GM12878 (cell line): ENCODE measurements around the gene TTR. TPM values are rescaled to one million over a fixed set of nuclear protein-coding genes. Genes with fewer than 3 reads are reported as not detected.

ENCODE experiments used
- ATAC-seq: fragments of 200-7000 bp; cut with Tn5 transposase; 3 replicates; pipeline ENCODE4 v1.9.1; 2020; ENCODE audit warnings: mild to moderate bottlenecking, moderate library complexity
- BruUV-seq: library from RNA; stranded (reverse); fragments of 400-500 nt; replicated peaks from 2 replicates; lab custom pipeline; 2021; lab: Mats Ljungman, UMichigan
- CTCF ChIA-PET: fragments of 300-600 bp; sonication (Branson Sonifier 250); formaldehyde crosslinking; extraction: SDS; loops from one replicate; lab custom pipeline; 2021; ENCODE audit warnings: inconsistent platforms; lab: Yijun Ruan, JAX
- POLR2A ChIA-PET: fragments of 350-600 bp; formaldehyde crosslinking; extraction: SDS; loops from one replicate; lab custom pipeline; 2021; ENCODE audit warnings: inconsistent platforms; lab: Charles Lee
- RAD21 ChIA-PET: fragments of 300-600 bp; sonication (Branson Sonifier 250); formaldehyde crosslinking; loops from one replicate; lab custom pipeline; 2023; ENCODE audit warnings: antibody characterized with exemption; ENCODE audit not compliant: unreplicated experiment; lab: Charles Lee
- SMC1A ChIA-PET: fragments of 300-600 bp; sonication (Branson Sonifier 250); formaldehyde crosslinking; loops from one replicate; lab custom pipeline; 2023; ENCODE audit not compliant: unreplicated experiment, uncharacterized antibody; lab: Charles Lee
- DNase-seq: peaks from one replicate; pipeline ENCODE4 v3.0.0-alpha.2; 2011; ENCODE audit warnings: low read depth, low spot score
- FAIRE-seq: peaks from 3 replicates; lab custom pipeline; 2011; peaks lifted over from hg19 to GRCh38; lab: Jason Lieb, UNC
- H2AFZ ChIP-seq: 2 replicates; pipeline ENCODE4 v1.6.0; 2011; ENCODE audit warnings: low read depth, low read length, control low read depth; ENCODE audit not compliant: control insufficient read depth
- H3K27ac ChIP-seq: 2 replicates; pipeline ENCODE4 v1.5.1; 2011; ENCODE audit warnings: control low read depth; ENCODE audit not compliant: control insufficient read depth, insufficient read depth
- H3K27me3 ChIP-seq, 2 experiments: replicated peaks in 1 of 2; 2 replicates each; pipeline versions ENCODE4 v1.6.0 to v1.6.1; 2011; ENCODE audit warnings: low read length in 1 of 2; ENCODE audit not compliant: control insufficient read depth in 2 of 2, insufficient read depth in 2 of 2
- H3K36me3 ChIP-seq, 2 experiments: 2 replicates each; pipeline ENCODE4 v1.5.1; 2011; ENCODE audit warnings: low read length in 1 of 2; ENCODE audit not compliant: control insufficient read depth in 2 of 2, insufficient read depth in 2 of 2
- H3K4me1 ChIP-seq: 2 replicates; pipeline ENCODE4 v1.6.1; 2011; ENCODE audit warnings: mild to moderate bottlenecking, low read length, moderate library complexity, mixed read lengths; ENCODE audit not compliant: control insufficient read depth, insufficient read depth
- H3K4me2 ChIP-seq: 2 replicates; pipeline ENCODE4 v1.6.0; 2011; ENCODE audit warnings: control low read depth; ENCODE audit not compliant: control insufficient read depth, insufficient read depth
- H3K4me3 ChIP-seq: fragments of 200-600 bp; sonication (generic); 2 replicates; pipeline ENCODE4 v1.5.1; 2016
- H3K79me2 ChIP-seq: 2 replicates; pipeline ENCODE4 v1.6.0; 2011; ENCODE audit warnings: low read length; ENCODE audit not compliant: control insufficient read depth, insufficient read depth
- H3K9ac ChIP-seq: 2 replicates; pipeline ENCODE4 v1.8.0; 2011; ENCODE audit warnings: low read length, control low read depth, mixed read lengths; ENCODE audit not compliant: control insufficient read depth, insufficient read depth
- H3K9me3 ChIP-seq: replicated peaks from 3 replicates; pipeline ENCODE4 v1.5.1; 2011; ENCODE audit warnings: mild to moderate bottlenecking, low read length; ENCODE audit not compliant: control insufficient read depth, insufficient read depth
- H4K20me1 ChIP-seq: 2 replicates; pipeline ENCODE4 v1.6.0; 2011; ENCODE audit not compliant: control insufficient read depth, insufficient read depth
- GATAD2B ChIP-seq: fragments of 450-650 bp; conservative IDR thresholded peaks from 2 replicates; pipeline ENCODE4 v1.6.1; 2017; ENCODE audit warnings: low read depth, mild to moderate bottlenecking, moderate library complexity
- HSF1 ChIP-seq: fragments of 150-350 bp; IDR thresholded peaks from 2 replicates; pipeline ENCODE4 v1.6.1; 2014; ENCODE audit warnings: mild to moderate bottlenecking, low read depth, low read length
- KAT2A ChIP-seq: conservative IDR thresholded peaks from 2 replicates; pipeline ENCODE4 v1.6.1; 2011; ENCODE audit warnings: low read depth, low read length; ENCODE audit not compliant: control insufficient read depth
- PBX3 ChIP-seq: IDR thresholded peaks from 2 replicates; pipeline ENCODE4 v1.6.1; 2011; ENCODE audit warnings: mild to moderate bottlenecking, low read depth, low read length, moderate library complexity; ENCODE audit not compliant: insufficient replicate concordance
- PKNOX1 ChIP-seq: fragments of 450-650 bp; IDR thresholded peaks from 2 replicates; pipeline ENCODE4 v1.6.1; 2016; ENCODE audit warnings: mild to moderate bottlenecking
- TAF1 ChIP-seq: IDR thresholded peaks from 2 replicates; pipeline ENCODE4 v1.6.1; 2011; ENCODE audit warnings: mild to moderate bottlenecking, low read depth, low read length, borderline replicate concordance
- WGBS: methylation state at CpG from one replicate; pipeline ENCODE4 v1.1.6; 2016; ENCODE audit warnings: low lambda C conversion rate; ENCODE audit not compliant: insufficient replicate concordance, insufficient coverage; ENCODE audit errors: missing lambda C conversion rate; 5-methylcytosine and 5-hydroxymethylcytosine counted together
- in situ Hi-C: fragments of 300-500 bp; cut with MboI; formaldehyde crosslinking; loops from 9 replicates; pipeline ENCODE4 v1.14.3; 2018; ENCODE audit warnings: mixed read lengths
- intact Hi-C: fragments of 100-400 bp; cut with micrococcal nuclease; formaldehyde crosslinking; loops from one replicate; pipeline ENCODE4 v1.14.2; 2022; ENCODE audit not compliant: unreplicated experiment
- polyA plus RNA-seq, 11 experiments: library from polyadenylated mRNA; depleted of rRNA in 4 of 11; unstranded in 6 of 11; stranded (reverse) in 5 of 11; fragments of >200 nt; fragmentation: Nextera tagmentation in 4 of 11; fragmentation: Illumina TruSeq in 1 of 11; extraction: Ambion mirVana in 4 of 11; extraction: Trizol in 1 of 11; gene quantifications; 1 replicate in 1 of 11; 2 replicates in 10 of 11; pipeline versions ENCODE4 v1.2.1 to v1.2.3, GENCODE V29; 2011 to 2016; ENCODE audit warnings: inconsistent platforms in 2 of 11, missing spikeins in 2 of 11, low read depth in 1 of 11
- total RNA-seq, 4 experiments: library from RNA; depleted of rRNA in 3 of 4; stranded (reverse); fragments of >200 nt in 3 of 4; fragmentation: Illumina TruSeq in 1 of 4; extraction: Trizol in 1 of 4; gene quantifications; 2 replicates each; pipeline versions ENCODE4 v1.2.1 to v1.2.3, GENCODE V29; 2013 to 2021
- TF ChIP-seq, protein P1 (sequence below): fragments of 450-650 bp; IDR thresholded peaks from 2 replicates; pipeline ENCODE4 v1.6.1; 2016; ENCODE audit warnings: mild to moderate bottlenecking, moderate library complexity, borderline replicate concordance
- TF ChIP-seq, protein P2 (sequence below): IDR thresholded peaks from 2 replicates; pipeline ENCODE4 v1.6.1; 2012; ENCODE audit warnings: improper control_type of control experiment, low read depth, low read length; ENCODE audit not compliant: insufficient replicate concordance

The TTR gene
- total and polyA plus RNA-seq, 10 of the 15 experiments (the other 5 are each of a cell fraction or from before 2014, with no cell fraction given) = 0.05 to 1.2 TPM; not detected in 8

GRCh38 chr18:31596081-31596872 lies 4.6 kb downstream of the TTR start:
- H3K36me3 ChIP-seq = no peaks in the 10 kb centered on the region
- ATAC-seq = no peak
- BruUV-seq = no TSS peak
- H3K27ac ChIP-seq = no peak overlapping the region
- no peak overlapping the region for H3K4me3 ChIP-seq
- in situ Hi-C loops = no loop called here
- no peaks in the 10 kb centered on the region for H3K4me1 ChIP-seq
- SMC1A ChIA-PET = interaction anchor here (0.7 kb wide), 1 partner anchor 172 kb away, joined by 3 read pairs; no protein-coding TSS in a partner anchor
- no peak for DNase-seq
- RAD21 ChIA-PET = no interaction called here
- no peak for FAIRE-seq
- 81% methylated on average over 9 of the region's 9 CpGs for WGBS
- intact Hi-C loops = no loop called here
- CTCF ChIA-PET = no interaction called here
- no peak overlapping the region for H3K4me2 ChIP-seq
- no peaks in the 10 kb centered on the region for H3K79me2 ChIP-seq
- H3K9ac ChIP-seq = no peak overlapping the region
- no peaks in the 10 kb centered on the region for H3K9me3 ChIP-seq
- no peaks in the 10 kb centered on the region for H4K20me1 ChIP-seq
- POLR2A ChIA-PET = no interaction called here
- H3K27me3 ChIP-seq = no peaks in the 10 kb centered on the region
- no peak overlapping the region for H2AFZ ChIP-seq
- TF ChIP-seq KAT2A = no peak
- TF ChIP-seq, protein P1, sequence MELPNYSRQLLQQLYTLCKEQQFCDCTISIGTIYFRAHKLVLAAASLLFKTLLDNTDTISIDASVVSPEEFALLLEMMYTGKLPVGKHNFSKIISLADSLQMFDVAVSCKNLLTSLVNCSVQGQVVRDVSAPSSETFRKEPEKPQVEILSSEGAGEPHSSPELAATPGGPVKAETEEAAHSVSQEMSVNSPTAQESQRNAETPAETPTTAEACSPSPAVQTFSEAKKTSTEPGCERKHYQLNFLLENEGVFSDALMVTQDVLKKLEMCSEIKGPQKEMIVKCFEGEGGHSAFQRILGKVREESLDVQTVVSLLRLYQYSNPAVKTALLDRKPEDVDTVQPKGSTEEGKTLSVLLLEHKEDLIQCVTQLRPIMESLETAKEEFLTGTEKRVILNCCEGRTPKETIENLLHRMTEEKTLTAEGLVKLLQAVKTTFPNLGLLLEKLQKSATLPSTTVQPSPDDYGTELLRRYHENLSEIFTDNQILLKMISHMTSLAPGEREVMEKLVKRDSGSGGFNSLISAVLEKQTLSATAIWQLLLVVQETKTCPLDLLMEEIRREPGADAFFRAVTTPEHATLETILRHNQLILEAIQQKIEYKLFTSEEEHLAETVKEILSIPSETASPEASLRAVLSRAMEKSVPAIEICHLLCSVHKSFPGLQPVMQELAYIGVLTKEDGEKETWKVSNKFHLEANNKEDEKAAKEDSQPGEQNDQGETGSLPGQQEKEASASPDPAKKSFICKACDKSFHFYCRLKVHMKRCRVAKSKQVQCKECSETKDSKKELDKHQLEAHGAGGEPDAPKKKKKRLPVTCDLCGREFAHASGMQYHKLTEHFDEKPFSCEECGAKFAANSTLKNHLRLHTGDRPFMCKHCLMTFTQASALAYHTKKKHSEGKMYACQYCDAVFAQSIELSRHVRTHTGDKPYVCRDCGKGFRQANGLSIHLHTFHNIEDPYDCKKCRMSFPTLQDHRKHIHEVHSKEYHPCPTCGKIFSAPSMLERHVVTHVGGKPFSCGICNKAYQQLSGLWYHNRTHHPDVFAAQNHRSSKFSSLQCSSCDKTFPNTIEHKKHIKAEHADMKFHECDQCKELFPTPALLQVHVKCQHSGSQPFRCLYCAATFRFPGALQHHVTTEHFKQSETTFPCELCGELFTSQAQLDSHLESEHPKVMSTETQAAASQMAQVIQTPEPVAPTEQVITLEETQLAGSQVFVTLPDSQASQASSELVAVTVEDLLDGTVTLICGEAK = no peak
- TF ChIP-seq, protein P2, sequence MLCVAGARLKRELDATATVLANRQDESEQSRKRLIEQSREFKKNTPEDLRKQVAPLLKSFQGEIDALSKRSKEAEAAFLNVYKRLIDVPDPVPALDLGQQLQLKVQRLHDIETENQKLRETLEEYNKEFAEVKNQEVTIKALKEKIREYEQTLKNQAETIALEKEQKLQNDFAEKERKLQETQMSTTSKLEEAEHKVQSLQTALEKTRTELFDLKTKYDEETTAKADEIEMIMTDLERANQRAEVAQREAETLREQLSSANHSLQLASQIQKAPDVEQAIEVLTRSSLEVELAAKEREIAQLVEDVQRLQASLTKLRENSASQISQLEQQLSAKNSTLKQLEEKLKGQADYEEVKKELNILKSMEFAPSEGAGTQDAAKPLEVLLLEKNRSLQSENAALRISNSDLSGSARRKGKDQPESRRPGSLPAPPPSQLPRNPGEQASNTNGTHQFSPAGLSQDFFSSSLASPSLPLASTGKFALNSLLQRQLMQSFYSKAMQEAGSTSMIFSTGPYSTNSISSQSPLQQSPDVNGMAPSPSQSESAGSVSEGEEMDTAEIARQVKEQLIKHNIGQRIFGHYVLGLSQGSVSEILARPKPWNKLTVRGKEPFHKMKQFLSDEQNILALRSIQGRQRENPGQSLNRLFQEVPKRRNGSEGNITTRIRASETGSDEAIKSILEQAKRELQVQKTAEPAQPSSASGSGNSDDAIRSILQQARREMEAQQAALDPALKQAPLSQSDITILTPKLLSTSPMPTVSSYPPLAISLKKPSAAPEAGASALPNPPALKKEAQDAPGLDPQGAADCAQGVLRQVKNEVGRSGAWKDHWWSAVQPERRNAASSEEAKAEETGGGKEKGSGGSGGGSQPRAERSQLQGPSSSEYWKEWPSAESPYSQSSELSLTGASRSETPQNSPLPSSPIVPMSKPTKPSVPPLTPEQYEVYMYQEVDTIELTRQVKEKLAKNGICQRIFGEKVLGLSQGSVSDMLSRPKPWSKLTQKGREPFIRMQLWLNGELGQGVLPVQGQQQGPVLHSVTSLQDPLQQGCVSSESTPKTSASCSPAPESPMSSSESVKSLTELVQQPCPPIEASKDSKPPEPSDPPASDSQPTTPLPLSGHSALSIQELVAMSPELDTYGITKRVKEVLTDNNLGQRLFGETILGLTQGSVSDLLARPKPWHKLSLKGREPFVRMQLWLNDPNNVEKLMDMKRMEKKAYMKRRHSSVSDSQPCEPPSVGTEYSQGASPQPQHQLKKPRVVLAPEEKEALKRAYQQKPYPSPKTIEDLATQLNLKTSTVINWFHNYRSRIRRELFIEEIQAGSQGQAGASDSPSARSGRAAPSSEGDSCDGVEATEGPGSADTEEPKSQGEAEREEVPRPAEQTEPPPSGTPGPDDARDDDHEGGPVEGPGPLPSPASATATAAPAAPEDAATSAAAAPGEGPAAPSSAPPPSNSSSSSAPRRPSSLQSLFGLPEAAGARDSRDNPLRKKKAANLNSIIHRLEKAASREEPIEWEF = no peak
- no peak for TF ChIP-seq TAF1
- no peak for TF ChIP-seq GATAD2B
- no peak for TF ChIP-seq HSF1
- TF ChIP-seq PBX3 = no peak
- TF ChIP-seq PKNOX1 = no peak
